Tibial nerve (tissue), 4 donors: Measurements from ENCODE around the gene SPAM1.

Source experiments
- EP300 ChIP-seq, 2 donors: sonication (generic); formaldehyde crosslinking; IDR thresholded peaks; one replicate each; pipeline ENCODE4 v1.6.1; 2017; ENCODE audit warnings: antibody characterized with exemption in 2 of 2, mild to moderate bottlenecking in 1 of 2
- TF ChIP-seq, protein P1 (sequence below), 5 experiments: fragments of 200-600 bp in 3 of 5; fragments of 450-650 bp in 2 of 5; sonication (generic) in 3 of 5; IDR thresholded peaks; one replicate each; pipeline ENCODE4 v1.5.1; 2016 to 2019; ENCODE audit warnings: antibody characterized with exemption in 5 of 5, mild to moderate bottlenecking in 3 of 5, moderate library complexity in 2 of 5

DNA sequence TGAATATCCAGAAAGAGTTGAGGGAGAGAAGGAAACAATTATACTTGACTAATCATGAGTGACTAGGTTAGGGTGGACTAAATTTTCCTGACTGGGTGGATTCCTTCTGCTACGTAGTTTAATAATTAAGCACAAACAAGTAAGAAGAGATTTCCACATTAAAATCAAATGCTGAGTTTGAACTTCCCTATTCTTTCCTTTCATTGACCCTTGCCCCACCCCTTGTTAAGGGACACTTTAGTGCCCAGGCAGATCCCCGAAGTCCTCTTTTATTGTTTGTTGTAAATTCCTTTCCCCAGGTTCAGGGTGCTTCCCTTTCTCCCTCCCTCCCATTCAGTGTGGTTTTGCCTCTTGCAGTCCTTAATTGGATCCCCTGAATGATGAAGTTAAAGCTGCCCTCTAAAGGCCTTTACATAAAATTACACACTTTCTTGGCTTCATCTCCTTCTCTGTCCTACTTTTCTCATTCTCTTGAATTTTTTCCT is 8.8 kb upstream of the SPAM1 start:
- TF ChIP-seq, protein P1, sequence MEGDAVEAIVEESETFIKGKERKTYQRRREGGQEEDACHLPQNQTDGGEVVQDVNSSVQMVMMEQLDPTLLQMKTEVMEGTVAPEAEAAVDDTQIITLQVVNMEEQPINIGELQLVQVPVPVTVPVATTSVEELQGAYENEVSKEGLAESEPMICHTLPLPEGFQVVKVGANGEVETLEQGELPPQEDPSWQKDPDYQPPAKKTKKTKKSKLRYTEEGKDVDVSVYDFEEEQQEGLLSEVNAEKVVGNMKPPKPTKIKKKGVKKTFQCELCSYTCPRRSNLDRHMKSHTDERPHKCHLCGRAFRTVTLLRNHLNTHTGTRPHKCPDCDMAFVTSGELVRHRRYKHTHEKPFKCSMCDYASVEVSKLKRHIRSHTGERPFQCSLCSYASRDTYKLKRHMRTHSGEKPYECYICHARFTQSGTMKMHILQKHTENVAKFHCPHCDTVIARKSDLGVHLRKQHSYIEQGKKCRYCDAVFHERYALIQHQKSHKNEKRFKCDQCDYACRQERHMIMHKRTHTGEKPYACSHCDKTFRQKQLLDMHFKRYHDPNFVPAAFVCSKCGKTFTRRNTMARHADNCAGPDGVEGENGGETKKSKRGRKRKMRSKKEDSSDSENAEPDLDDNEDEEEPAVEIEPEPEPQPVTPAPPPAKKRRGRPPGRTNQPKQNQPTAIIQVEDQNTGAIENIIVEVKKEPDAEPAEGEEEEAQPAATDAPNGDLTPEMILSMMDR (IDR thresholded peaks at IDR 0.05), result peak in 2 of 5 experiments; percentile 12 to 19
- TF ChIP-seq EP300 (IDR thresholded peaks at IDR 0.05), result no peak
